ENCODE results near the gene CACNA2D3. TPM values are rescaled to one million over a fixed set of nuclear protein-coding genes. Genes with fewer than 3 reads are reported as not detected.

Gene CACNA2D3
- total RNA-seq, 1 donor from 2014 or later = 0.70 TPM

DNA sequence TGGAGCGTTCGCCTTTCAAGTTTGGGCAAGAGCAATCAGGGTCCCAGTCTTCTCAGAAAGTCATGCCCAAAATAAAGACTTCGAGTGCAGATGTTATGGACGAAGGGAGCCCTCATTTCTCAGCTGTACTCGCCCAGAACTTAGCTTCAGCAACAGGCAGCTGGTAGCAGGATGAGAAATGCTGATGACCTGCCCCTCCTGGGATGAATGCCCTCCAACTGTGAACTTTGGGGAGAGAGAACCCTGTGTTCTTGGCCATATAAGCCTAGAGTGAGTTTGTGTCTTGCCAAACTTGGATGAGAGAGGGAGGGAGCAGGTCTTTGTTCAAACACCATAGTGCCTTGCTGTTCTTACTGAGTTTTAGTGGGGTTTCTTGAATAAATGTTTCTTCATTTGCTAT is 405.2 kb downstream of the CACNA2D3 start:
- no peak overlapping the region for H3K4me3 ChIP-seq (ENCODE audit: insufficient read depth, low read depth, low read length)
- DNase-seq (ENCODE audit: low read depth) (no peak), FAIRE-seq (no peak)
- TF ChIP-seq EZH2 (IDR thresholded peaks at IDR 0.05; ENCODE audit: insufficient read depth, low read length) = no peak
- TF ChIP-seq, protein P1, sequence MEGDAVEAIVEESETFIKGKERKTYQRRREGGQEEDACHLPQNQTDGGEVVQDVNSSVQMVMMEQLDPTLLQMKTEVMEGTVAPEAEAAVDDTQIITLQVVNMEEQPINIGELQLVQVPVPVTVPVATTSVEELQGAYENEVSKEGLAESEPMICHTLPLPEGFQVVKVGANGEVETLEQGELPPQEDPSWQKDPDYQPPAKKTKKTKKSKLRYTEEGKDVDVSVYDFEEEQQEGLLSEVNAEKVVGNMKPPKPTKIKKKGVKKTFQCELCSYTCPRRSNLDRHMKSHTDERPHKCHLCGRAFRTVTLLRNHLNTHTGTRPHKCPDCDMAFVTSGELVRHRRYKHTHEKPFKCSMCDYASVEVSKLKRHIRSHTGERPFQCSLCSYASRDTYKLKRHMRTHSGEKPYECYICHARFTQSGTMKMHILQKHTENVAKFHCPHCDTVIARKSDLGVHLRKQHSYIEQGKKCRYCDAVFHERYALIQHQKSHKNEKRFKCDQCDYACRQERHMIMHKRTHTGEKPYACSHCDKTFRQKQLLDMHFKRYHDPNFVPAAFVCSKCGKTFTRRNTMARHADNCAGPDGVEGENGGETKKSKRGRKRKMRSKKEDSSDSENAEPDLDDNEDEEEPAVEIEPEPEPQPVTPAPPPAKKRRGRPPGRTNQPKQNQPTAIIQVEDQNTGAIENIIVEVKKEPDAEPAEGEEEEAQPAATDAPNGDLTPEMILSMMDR (IDR thresholded peaks at IDR 0.05; ENCODE audit: insufficient read depth, low read depth, low read length) = no peak
- no peak overlapping the region for H3K4me2 ChIP-seq (ENCODE audit: low read length)
- no peaks in the 10 kb centered on the region for H3K36me3 Mint-ChIP-seq (ENCODE audit: low read depth, unreplicated experiment)
- no peak overlapping the region for H3K9ac ChIP-seq (ENCODE audit: low read length)
- peaks cover 3% of the 10 kb centered on the region for H3K9me3 Mint-ChIP-seq (ENCODE audit: unreplicated experiment)
- no peaks in the 10 kb centered on the region for H3K36me3 ChIP-seq (ENCODE audit: insufficient read depth, low read length)
- no peaks in the 10 kb centered on the region for H3K27me3 ChIP-seq (ENCODE audit: insufficient read depth, low read length)
- H2AFZ ChIP-seq (ENCODE audit: low read depth, low read length) = no peak overlapping the region
- H3K27ac ChIP-seq (ENCODE audit: low read depth, low read length) = no peak overlapping the region
- H3K9me3 ChIP-seq (ENCODE audit: insufficient read depth, low read depth, low read length) = no peaks in the 10 kb centered on the region
- peaks cover 5% of the 10 kb centered on the region for H3K4me1 ChIP-seq (ENCODE audit: insufficient read depth, low read length)
- peak overlapping the region; percentile 79 for H3K27ac Mint-ChIP-seq (ENCODE audit: unreplicated experiment)
- H3K4me3 Mint-ChIP-seq (ENCODE audit: unreplicated experiment) = no peak overlapping the region
- H3K79me2 ChIP-seq (ENCODE audit: insufficient read depth, low read length) = no peaks in the 10 kb centered on the region
- H3K4me1 Mint-ChIP-seq (ENCODE audit: low read depth, unreplicated experiment) = peaks cover 8% of the 10 kb centered on the region
- H3K27me3 Mint-ChIP-seq (ENCODE audit: low read depth, unreplicated experiment) = peaks cover 6% of the 10 kb centered on the region
- no peaks in the 10 kb centered on the region for H4K20me1 ChIP-seq (ENCODE audit: insufficient read depth, low read length)

DNA sequence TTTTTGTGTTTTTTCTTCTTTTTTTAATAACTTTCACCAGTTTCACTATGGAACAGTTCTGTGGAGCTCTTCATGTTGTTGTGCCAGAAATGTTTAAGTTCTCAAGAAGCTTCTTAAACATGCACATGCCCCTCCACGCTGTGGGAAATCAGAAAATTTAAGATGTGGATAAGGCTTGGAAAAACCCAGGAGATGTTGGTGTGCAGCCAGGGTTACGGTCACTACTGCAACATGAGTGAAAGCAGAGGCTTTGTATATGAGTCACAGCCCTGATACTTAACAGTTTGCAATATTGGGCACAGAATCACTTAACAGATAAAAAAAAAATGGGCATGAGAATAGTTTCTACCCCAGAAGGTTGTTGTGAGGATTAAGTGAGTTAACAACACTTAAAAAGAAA is 405.6 kb downstream of the CACNA2D3 start:
- H3K36me3 ChIP-seq (ENCODE audit: insufficient read depth, low read length) = no peaks in the 10 kb centered on the region
- no peak for FAIRE-seq

DNA sequence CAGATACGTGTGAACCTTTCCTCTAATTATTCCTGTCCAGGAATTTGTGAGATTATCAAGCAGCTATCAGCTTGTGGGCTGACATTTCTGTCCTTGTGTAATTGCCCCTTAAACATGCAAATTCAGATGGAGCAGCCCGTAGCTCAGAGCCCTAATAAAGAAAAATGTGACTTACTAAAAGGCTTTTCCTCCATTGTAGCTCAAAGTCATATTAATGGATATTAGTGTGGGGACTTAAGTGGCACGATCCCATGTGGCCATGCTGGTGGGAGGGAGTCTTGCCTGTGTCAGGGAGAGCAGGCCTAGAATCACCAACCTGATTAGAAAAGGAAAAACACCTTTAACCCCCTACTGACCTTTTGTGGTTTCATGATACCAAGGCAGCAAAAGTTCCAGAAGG is 406.3 kb downstream of the CACNA2D3 start:
- Histone ChIP-seq H3K9ac (ENCODE audit: low read length) (no peak overlapping the region), H3K36me3 (ENCODE audit: insufficient read depth, low read length) (no peaks in the 10 kb centered on the region), H4K20me1 (ENCODE audit: insufficient read depth, low read length) (no peaks in the 10 kb centered on the region), H3K4me1 (ENCODE audit: insufficient read depth, low read length) (peaks cover 5% of the 10 kb centered on the region), H3K27me3 (ENCODE audit: insufficient read depth, low read length) (no peaks in the 10 kb centered on the region), H3K79me2 (ENCODE audit: insufficient read depth, low read length) (no peaks in the 10 kb centered on the region), H3K4me2 (ENCODE audit: low read length) (no peak overlapping the region), H2AFZ (ENCODE audit: low read depth, low read length) (no peak overlapping the region), H3K9me3 (ENCODE audit: insufficient read depth, low read depth, low read length) (no peaks in the 10 kb centered on the region), H3K27ac (ENCODE audit: low read depth, low read length) (no peak overlapping the region), H3K4me3 (ENCODE audit: insufficient read depth, low read depth, low read length) (no peak overlapping the region)
- FAIRE-seq (no peak), DNase-seq (ENCODE audit: low read depth) (no peak)
- TF ChIP-seq, protein P1 (IDR thresholded peaks at IDR 0.05; ENCODE audit: insufficient read depth, low read depth, low read length) = no peak
- TF ChIP-seq EZH2 (IDR thresholded peaks at IDR 0.05; ENCODE audit: insufficient read depth, low read length) = no peak
- peaks cover 6% of the 10 kb centered on the region for H3K27me3 Mint-ChIP-seq (ENCODE audit: low read depth, unreplicated experiment)
- no peaks in the 10 kb centered on the region for H3K36me3 Mint-ChIP-seq (ENCODE audit: low read depth, unreplicated experiment)
- no peak overlapping the region for H3K4me3 Mint-ChIP-seq (ENCODE audit: unreplicated experiment)
- H3K27ac Mint-ChIP-seq (ENCODE audit: unreplicated experiment) = peak overlapping the region; percentile 42
- H3K4me1 Mint-ChIP-seq (ENCODE audit: low read depth, unreplicated experiment) = peaks cover 8% of the 10 kb centered on the region
- peaks cover 3% of the 10 kb centered on the region for H3K9me3 Mint-ChIP-seq (ENCODE audit: unreplicated experiment)

More for the DNA sequence above, 405.6 kb downstream of the CACNA2D3 start:
- H3K4me3 ChIP-seq (ENCODE audit: insufficient read depth, low read depth, low read length) = no peak overlapping the region
- H3K9ac ChIP-seq (ENCODE audit: low read length) = no peak overlapping the region
- no peak overlapping the region for H3K4me3 Mint-ChIP-seq (ENCODE audit: unreplicated experiment)
- H3K4me1 Mint-ChIP-seq (ENCODE audit: low read depth, unreplicated experiment) = peaks cover 8% of the 10 kb centered on the region
- H3K36me3 Mint-ChIP-seq (ENCODE audit: low read depth, unreplicated experiment) = no peaks in the 10 kb centered on the region
- peaks cover 6% of the 10 kb centered on the region for H3K27me3 Mint-ChIP-seq (ENCODE audit: low read depth, unreplicated experiment)
- no peaks in the 10 kb centered on the region for H3K79me2 ChIP-seq (ENCODE audit: insufficient read depth, low read length)
- no peaks in the 10 kb centered on the region for H3K9me3 ChIP-seq (ENCODE audit: insufficient read depth, low read depth, low read length)
- no peaks in the 10 kb centered on the region for H4K20me1 ChIP-seq (ENCODE audit: insufficient read depth, low read length)
- peak overlapping the region; percentile 79 for H3K27ac Mint-ChIP-seq (ENCODE audit: unreplicated experiment)
- no peak overlapping the region for H3K4me2 ChIP-seq (ENCODE audit: low read length)
- H3K9me3 Mint-ChIP-seq (ENCODE audit: unreplicated experiment) = peaks cover 3% of the 10 kb centered on the region
- H3K27me3 ChIP-seq (ENCODE audit: insufficient read depth, low read length) = no peaks in the 10 kb centered on the region
- peak; percentile 51 for DNase-seq (ENCODE audit: low read depth)
- H3K27ac ChIP-seq (ENCODE audit: low read depth, low read length) = no peak overlapping the region
- peaks cover 5% of the 10 kb centered on the region for H3K4me1 ChIP-seq (ENCODE audit: insufficient read depth, low read length)
- no peak overlapping the region for H2AFZ ChIP-seq (ENCODE audit: low read depth, low read length)
- no peak for TF ChIP-seq EZH2 (IDR thresholded peaks at IDR 0.05; ENCODE audit: insufficient read depth, low read length)
- TF ChIP-seq, protein P1 (IDR thresholded peaks at IDR 0.05; ENCODE audit: insufficient read depth, low read depth, low read length) = no peak
